Keratinocyte (primary cell): Measurements from ENCODE around the gene CNNM3.

Experiments used
- EZH2 ChIP-seq: IDR thresholded peaks from one replicate; pipeline ENCODE4 v1.6.1; 2012; ENCODE audit warnings: inconsistent platforms, mild to moderate bottlenecking, low read length, moderate library complexity
- TF ChIP-seq, protein P1 (sequence below), 3 experiments: IDR thresholded peaks in 1 of 3; conservative IDR thresholded peaks in 1 of 3; optimal IDR thresholded peaks in 1 of 3; 2 replicates in 2 of 3; 3 replicates in 1 of 3; pipeline versions ENCODE3 to v1.5.1; 2011; ENCODE audit warnings: low read length in 3 of 3, mild to moderate bottlenecking in 3 of 3, moderate library complexity in 2 of 3, control low read depth in 1 of 3, inconsistent platforms in 1 of 3; ENCODE audit not compliant: insufficient read depth in 2 of 3; ENCODE audit errors: extremely low read depth in 1 of 3

DNA sequence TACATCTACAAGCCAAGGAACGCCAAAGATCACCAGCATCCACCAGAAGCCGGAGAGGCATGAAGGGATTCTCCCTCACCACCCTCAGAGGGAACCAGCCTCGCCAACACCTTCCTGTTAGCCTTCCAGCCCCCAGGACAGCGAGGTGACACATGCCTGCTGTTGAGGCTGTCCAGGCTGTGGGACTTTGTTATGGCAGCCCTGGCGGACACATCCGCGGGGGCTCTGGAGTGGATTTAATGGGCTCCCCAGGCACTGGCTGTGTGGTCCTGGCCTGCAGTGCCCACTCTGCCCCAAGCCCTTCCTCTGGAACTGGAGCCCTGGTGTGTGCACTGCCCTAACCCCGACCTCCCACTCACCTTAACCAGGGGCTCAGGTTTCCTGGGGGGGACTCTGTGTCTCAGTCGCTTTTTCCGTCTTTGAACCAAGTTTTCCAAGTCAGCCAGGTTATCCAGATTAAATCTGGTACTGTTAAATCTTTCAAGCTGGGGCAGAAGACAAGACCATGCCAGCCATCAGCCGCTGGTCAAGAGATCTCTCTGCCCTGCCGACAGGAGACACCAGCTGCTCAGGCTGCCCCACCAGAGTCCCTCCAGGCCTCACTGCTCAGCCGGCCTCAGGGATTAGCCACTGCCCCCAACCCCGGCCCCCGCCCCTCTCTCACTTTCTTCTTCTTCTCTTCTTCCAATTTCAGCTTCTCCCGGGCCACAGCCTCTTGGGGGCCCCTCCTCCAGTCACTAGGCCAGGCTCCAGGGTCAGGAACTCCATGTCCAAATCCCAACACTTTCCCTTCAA lies 25.8 kb downstream of the CNNM3 start:
- TF ChIP-seq, protein P1, sequence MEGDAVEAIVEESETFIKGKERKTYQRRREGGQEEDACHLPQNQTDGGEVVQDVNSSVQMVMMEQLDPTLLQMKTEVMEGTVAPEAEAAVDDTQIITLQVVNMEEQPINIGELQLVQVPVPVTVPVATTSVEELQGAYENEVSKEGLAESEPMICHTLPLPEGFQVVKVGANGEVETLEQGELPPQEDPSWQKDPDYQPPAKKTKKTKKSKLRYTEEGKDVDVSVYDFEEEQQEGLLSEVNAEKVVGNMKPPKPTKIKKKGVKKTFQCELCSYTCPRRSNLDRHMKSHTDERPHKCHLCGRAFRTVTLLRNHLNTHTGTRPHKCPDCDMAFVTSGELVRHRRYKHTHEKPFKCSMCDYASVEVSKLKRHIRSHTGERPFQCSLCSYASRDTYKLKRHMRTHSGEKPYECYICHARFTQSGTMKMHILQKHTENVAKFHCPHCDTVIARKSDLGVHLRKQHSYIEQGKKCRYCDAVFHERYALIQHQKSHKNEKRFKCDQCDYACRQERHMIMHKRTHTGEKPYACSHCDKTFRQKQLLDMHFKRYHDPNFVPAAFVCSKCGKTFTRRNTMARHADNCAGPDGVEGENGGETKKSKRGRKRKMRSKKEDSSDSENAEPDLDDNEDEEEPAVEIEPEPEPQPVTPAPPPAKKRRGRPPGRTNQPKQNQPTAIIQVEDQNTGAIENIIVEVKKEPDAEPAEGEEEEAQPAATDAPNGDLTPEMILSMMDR (optimal IDR thresholded peaks at IDR 0.05 in 1 of 3, IDR thresholded peaks at IDR 0.05 in 1 of 3, conservative IDR thresholded peaks at IDR 0.05 in 1 of 3; ENCODE audit: extremely low read depth in 1 of 3, insufficient read depth in 2 of 3, low read length in 3 of 3): no peak
- no peak for TF ChIP-seq EZH2
